Activated B cell treated with CpG ODN at 0.5 μM for 24 hours (primary cell): ENCODE data around the gene KDM5B. TPM values are rescaled to one million over a fixed set of nuclear protein-coding genes. Genes with fewer than 3 reads are reported as not detected.
"Not testable (repeated sequence)": the region's sequence is repeated elsewhere in the genome, so short reads cannot be mapped to it uniquely, and the experiment has no call there.

ENCODE experiments used
- ATAC-seq: fragments of 200-7000 bp; cut with Tn5 transposase; one replicate; pipeline ENCODE4 v1.10.0; 2021; ENCODE audit warnings: low read depth, mild to moderate bottlenecking, moderate library complexity
- CTCF ChIA-PET: fragments of 350-600 bp; sonication (Branson Sonifier 250); formaldehyde crosslinking; loops from one replicate; lab custom pipeline; 2021; ENCODE audit warnings: antibody characterized with exemption; lab: Charles Lee
- POLR2A ChIA-PET: fragments of 350-600 bp; sonication (Branson Sonifier 250); formaldehyde crosslinking; loops from one replicate; lab custom pipeline; 2021; ENCODE audit warnings: antibody characterized with exemption; lab: Charles Lee
- DNase-seq: peaks from one replicate; pipeline ENCODE4 v3.0.0; 2022
- H3K27ac Mint-ChIP-seq: one replicate; pipeline ENCODE4 v1.8.0; 2020; ENCODE audit warnings: mixed read lengths
- H3K27me3 Mint-ChIP-seq: one replicate; pipeline ENCODE4 v1.8.0; 2021; ENCODE audit warnings: mixed read lengths
- H3K36me3 Mint-ChIP-seq: one replicate; pipeline ENCODE4 v1.8.0; 2021; ENCODE audit warnings: low read depth, mixed read lengths
- H3K4me1 Mint-ChIP-seq: one replicate; pipeline ENCODE4 v1.8.0; 2021; ENCODE audit warnings: mixed read lengths
- H3K4me3 Mint-ChIP-seq: one replicate; pipeline ENCODE4 v1.8.0; 2020; ENCODE audit warnings: mild to moderate bottlenecking, mixed read lengths
- H3K9me3 Mint-ChIP-seq: one replicate; pipeline ENCODE4 v1.8.0; 2020; ENCODE audit warnings: mixed read lengths
- CTCF ChIP-seq: fragments of 200-600 bp; IDR thresholded peaks from one replicate; pipeline ENCODE4 v1.8.0; 2022; ENCODE audit warnings: antibody characterized with exemption, mild to moderate bottlenecking
- intact Hi-C: fragments of 100-400 bp; cut with micrococcal nuclease; formaldehyde crosslinking; loops from one replicate; pipeline ENCODE4 v1.15.1; 2024
- total RNA-seq: library from RNA; stranded (reverse); gene quantifications from 2 replicates; pipeline ENCODE4 v1.2.3, GENCODE V29; 2022

The KDM5B gene
- total RNA-seq, 1 donor from 2014 or later = 43.5 TPM

GRCh38 chr1:202742496-202742895 is 65.7 kb downstream of the KDM5B start:
- Mint-ChIP-seq H3K4me3 (no peak overlapping the region), H3K4me1 (no peaks in the 10 kb centered on the region), H3K27ac (no peak overlapping the region), H3K36me3 (peaks cover 72% of the 10 kb centered on the region), H3K27me3 (no peaks in the 10 kb centered on the region), H3K9me3 (peaks cover 4% of the 10 kb centered on the region)
- ChIA-PET CTCF (no interaction called here), POLR2A (no interaction called here)
- ATAC-seq (no peak), DNase-seq (no peak)
- intact Hi-C loops = no loop called here
- TF ChIP-seq CTCF = no peak

GRCh38 chr1:202733251-202733650 is 75.0 kb downstream of the KDM5B start:
- intact Hi-C loops = no loop called here

GRCh38 chr1:202728951-202729350 is 79.3 kb downstream of the KDM5B start:
- H3K27me3 Mint-ChIP-seq = no peaks in the 10 kb centered on the region
- intact Hi-C loops = no loop called here
- H3K9me3 Mint-ChIP-seq = no peaks in the 10 kb centered on the region
- H3K4me3 Mint-ChIP-seq = no peak overlapping the region
- no peak for TF ChIP-seq CTCF
- POLR2A ChIA-PET = no interaction called here
- ATAC-seq = peak; percentile 40
- CTCF ChIA-PET = interaction anchor here (0.6 to 1.3 kb wide), 2 partner anchors 9 to 10 kb away, joined by 3 read pairs; no protein-coding TSS in a partner anchor
- peaks cover 78% of the 10 kb centered on the region for H3K36me3 Mint-ChIP-seq
- no peak overlapping the region for H3K27ac Mint-ChIP-seq
- H3K4me1 Mint-ChIP-seq = peaks cover 16% of the 10 kb centered on the region
- no peak for DNase-seq

More at GRCh38 chr1:202733251-202733650, 75.0 kb downstream of the KDM5B start:
- DNase-seq = no peak
- Mint-ChIP-seq H3K27me3 (no peaks in the 10 kb centered on the region), H3K27ac (no peak overlapping the region), H3K36me3 (peaks cover 88% of the 10 kb centered on the region), H3K9me3 (no peaks in the 10 kb centered on the region), H3K4me1 (peaks cover 14% of the 10 kb centered on the region), H3K4me3 (no peak overlapping the region)
- CTCF ChIA-PET = no interaction called here
- no peak for TF ChIP-seq CTCF
- POLR2A ChIA-PET = no interaction called here
- no peak for ATAC-seq

- DNase-seq = no peak
- ATAC-seq = no peak
- H3K27me3 Mint-ChIP-seq = no peaks in the 10 kb centered on the region
- TF ChIP-seq CTCF = no peak
- H3K4me1 Mint-ChIP-seq = peaks cover 16% of the 10 kb centered on the region
- H3K4me3 Mint-ChIP-seq = no peak overlapping the region
- ChIA-PET CTCF (interaction anchor here (0.9 to 1.3 kb wide), 2 partner anchors 261 to 537 kb away, joined by 3 to 4 read pairs; no protein-coding TSS in a partner anchor), POLR2A (no interaction called here)
- H3K27ac Mint-ChIP-seq = no peak overlapping the region
- H3K36me3 Mint-ChIP-seq = peaks cover 43% of the 10 kb centered on the region
- no peaks in the 10 kb centered on the region for H3K9me3 Mint-ChIP-seq
- intact Hi-C loops = no loop called here
Observed at GRCh38 chr1:202725526-202725925, 82.7 kb downstream of the KDM5B start.

- H3K27ac Mint-ChIP-seq = no peak overlapping the region
- CTCF ChIA-PET = interaction anchor here (0.9 kb wide), 1 partner anchor 531 kb away, joined by 3 read pairs; no protein-coding TSS in a partner anchor
Observed at GRCh38 chr1:202723708-202724107, 84.5 kb downstream of the KDM5B start.

GRCh38 chr1:202723046-202723445 is 85.2 kb downstream of the KDM5B start:
- H3K4me1 Mint-ChIP-seq, POLR2A ChIA-PET, H3K9me3 Mint-ChIP-seq, CTCF ChIA-PET, ATAC-seq, H3K4me3 Mint-ChIP-seq, H3K27ac Mint-ChIP-seq, intact Hi-C loops, DNase-seq, H3K27me3 Mint-ChIP-seq: not testable (repeated sequence)
- peaks cover 19% of the 10 kb centered on the region for H3K36me3 Mint-ChIP-seq

More at GRCh38 chr1:202723708-202724107, 84.5 kb downstream of the KDM5B start:
- ATAC-seq (no peak), DNase-seq (no peak)
- Mint-ChIP-seq H3K4me3 (no peak overlapping the region), H3K27me3 (no peaks in the 10 kb centered on the region), H3K36me3 (peaks cover 25% of the 10 kb centered on the region), H3K9me3 (no peaks in the 10 kb centered on the region), H3K4me1 (peaks cover 8% of the 10 kb centered on the region)
- intact Hi-C loops = no loop called here
- POLR2A ChIA-PET = no interaction called here
- no peak for TF ChIP-seq CTCF
